Endothelial cell of umbilical vein (primary cell): ENCODE results near the gene DOCK1.

Experiments used
- CTCF ChIP-seq, 2 donors: IDR thresholded peaks; 1 replicate in 1 of 2; 2 replicates in 1 of 2; pipeline ENCODE4 v1.5.1; 2011; ENCODE audit warnings: low read length in 2 of 2, mild to moderate bottlenecking in 2 of 2, moderate library complexity in 2 of 2, control low read depth in 1 of 2, inconsistent platforms in 1 of 2, low read depth in 1 of 2; ENCODE audit not compliant: insufficient read depth in 1 of 2; ENCODE audit errors: extremely low read depth in 1 of 2
- EZH2 ChIP-seq: IDR thresholded peaks from 2 replicates; pipeline ENCODE4 v1.6.1; 2012; ENCODE audit warnings: borderline replicate concordance, low read depth, mild to moderate bottlenecking, moderate library complexity, low read length, inconsistent platforms; ENCODE audit not compliant: severe bottlenecking
- FOS ChIP-seq: IDR thresholded peaks from 2 replicates; pipeline ENCODE4 v1.6.1; 2011; ENCODE audit warnings: mild to moderate bottlenecking, low read length, moderate library complexity, borderline replicate concordance; ENCODE audit not compliant: insufficient read depth
- MAX ChIP-seq: IDR thresholded peaks from 2 replicates; pipeline ENCODE4 v1.6.1; 2011; ENCODE audit not compliant: insufficient read depth, insufficient read length
- POLR2AphosphoS5 ChIP-seq: IDR thresholded peaks from 2 replicates; pipeline ENCODE4 v1.6.1; 2012; ENCODE audit warnings: low read depth, mild to moderate bottlenecking, control low read depth, low read length, moderate library complexity; ENCODE audit not compliant: insufficient read depth

- TF ChIP-seq EZH2, result no peak
- no peak for TF ChIP-seq CTCF (IDR thresholded peaks at IDR 0.05; ENCODE audit: extremely low read depth in 1 of 2, insufficient read depth in 1 of 2, low read depth in 1 of 2, low read length in 2 of 2)
- no peak for TF ChIP-seq MAX
- TF ChIP-seq FOS, result no peak
- no peak for TF ChIP-seq POLR2AphosphoS5
Observed at GRCh38 chr10:127133672-127134500, 228.7 kb downstream of the DOCK1 start.
